ENCODE data around the gene SSR4. TPM values are rescaled to one million over a fixed set of nuclear protein-coding genes. Genes with fewer than 3 reads are reported as not detected.
A peak's percentile ranks its signal among the peaks of the same experiment; 100 is the strongest.

SSR4 gene
- total RNA-seq, 1 experiment from 2014 or later: 353 TPM

DNA sequence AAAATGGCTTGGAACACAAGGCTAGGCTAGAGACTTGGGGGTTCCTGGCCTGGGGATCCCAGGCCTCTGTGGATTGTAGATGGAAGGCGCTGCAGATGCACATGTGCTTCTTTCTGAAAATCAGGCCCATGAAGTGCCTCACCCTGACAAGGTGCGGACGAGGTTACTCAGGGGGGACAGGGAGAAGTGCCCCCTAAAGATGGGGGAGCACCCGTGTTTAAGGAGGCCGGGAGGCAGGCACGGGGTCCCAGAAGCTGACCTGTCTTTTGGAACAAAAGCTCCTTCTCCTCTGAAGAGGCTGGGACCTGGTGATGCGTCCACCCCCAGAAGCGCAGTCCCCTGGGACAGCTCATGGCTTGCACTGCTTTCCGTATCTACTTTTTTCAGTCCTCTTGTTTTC lies 33.4 kb downstream of the SSR4 start:
- no peak overlapping the region for H3K4me3 ChIP-seq (ENCODE audit: low read depth, low read length)
- H3K4me3 Mint-ChIP-seq (ENCODE audit: unreplicated experiment): no peak overlapping the region
- no peaks in the 10 kb centered on the region for H3K9me3 Mint-ChIP-seq (ENCODE audit: unreplicated experiment)
- no peak for DNase-seq
- ChIA-PET POLR2A (no interaction called here), CTCF (no interaction called here)
- intact Hi-C loops (cut with micrococcal nuclease; ENCODE audit: unreplicated experiment): no loop called here
- TF ChIP-seq, protein P1, sequence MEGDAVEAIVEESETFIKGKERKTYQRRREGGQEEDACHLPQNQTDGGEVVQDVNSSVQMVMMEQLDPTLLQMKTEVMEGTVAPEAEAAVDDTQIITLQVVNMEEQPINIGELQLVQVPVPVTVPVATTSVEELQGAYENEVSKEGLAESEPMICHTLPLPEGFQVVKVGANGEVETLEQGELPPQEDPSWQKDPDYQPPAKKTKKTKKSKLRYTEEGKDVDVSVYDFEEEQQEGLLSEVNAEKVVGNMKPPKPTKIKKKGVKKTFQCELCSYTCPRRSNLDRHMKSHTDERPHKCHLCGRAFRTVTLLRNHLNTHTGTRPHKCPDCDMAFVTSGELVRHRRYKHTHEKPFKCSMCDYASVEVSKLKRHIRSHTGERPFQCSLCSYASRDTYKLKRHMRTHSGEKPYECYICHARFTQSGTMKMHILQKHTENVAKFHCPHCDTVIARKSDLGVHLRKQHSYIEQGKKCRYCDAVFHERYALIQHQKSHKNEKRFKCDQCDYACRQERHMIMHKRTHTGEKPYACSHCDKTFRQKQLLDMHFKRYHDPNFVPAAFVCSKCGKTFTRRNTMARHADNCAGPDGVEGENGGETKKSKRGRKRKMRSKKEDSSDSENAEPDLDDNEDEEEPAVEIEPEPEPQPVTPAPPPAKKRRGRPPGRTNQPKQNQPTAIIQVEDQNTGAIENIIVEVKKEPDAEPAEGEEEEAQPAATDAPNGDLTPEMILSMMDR (IDR thresholded peaks at IDR 0.05; ENCODE audit: insufficient read depth in 1 of 2, low read depth in 1 of 2, low read length in 1 of 2, severe bottlenecking in 1 of 2, unreplicated experiment in 1 of 2): no peak
- no peaks in the 10 kb centered on the region; the same call in 1 of the 2 replicates for H3K27me3 ChIP-seq (replicated peaks; ENCODE audit: control insufficient read depth, insufficient read depth, low read length)
- BruUV-seq (replicated peaks): no TSS peak
- no peaks in the 10 kb centered on the region for H3K36me3 Mint-ChIP-seq (ENCODE audit: insufficient read depth, unreplicated experiment)
- H3K27ac Mint-ChIP-seq (ENCODE audit: unreplicated experiment): no peak overlapping the region
- no peaks in the 10 kb centered on the region for H3K9me3 ChIP-seq
- H3K4me1 ChIP-seq: no peaks in the 10 kb centered on the region
- H3K4me1 Mint-ChIP-seq (ENCODE audit: low read depth, unreplicated experiment): no peaks in the 10 kb centered on the region
- no peaks in the 10 kb centered on the region for H3K27me3 Mint-ChIP-seq (ENCODE audit: insufficient read depth, unreplicated experiment)
- no peaks in the 10 kb centered on the region for H3K36me3 ChIP-seq (ENCODE audit: control insufficient read depth, insufficient read depth, low read length)

DNA sequence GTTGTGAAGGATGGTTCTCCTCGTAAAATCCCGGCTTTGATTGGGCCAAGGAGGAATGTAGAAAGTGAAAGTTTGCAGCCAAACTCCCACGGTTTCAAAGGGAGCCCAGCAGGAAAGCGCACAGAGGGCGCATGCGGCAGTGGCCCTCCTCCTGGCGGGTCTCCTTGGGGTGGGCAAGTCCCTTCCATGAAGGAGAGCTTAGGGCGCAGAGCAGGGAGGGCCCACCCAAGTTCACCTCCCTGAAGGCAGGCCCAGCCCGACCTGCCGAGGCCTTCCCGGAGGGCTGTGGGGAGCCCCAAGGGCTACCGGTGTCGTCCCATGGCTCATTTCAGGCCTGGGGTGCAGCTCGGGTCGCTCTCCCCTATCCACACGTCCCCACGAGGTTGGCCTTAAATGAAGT lies 33.8 kb downstream of the SSR4 start:
- Mint-ChIP-seq H3K9me3 (ENCODE audit: unreplicated experiment) (no peaks in the 10 kb centered on the region), H3K27me3 (ENCODE audit: insufficient read depth, unreplicated experiment) (no peaks in the 10 kb centered on the region), H3K36me3 (ENCODE audit: insufficient read depth, unreplicated experiment) (no peaks in the 10 kb centered on the region), H3K4me1 (ENCODE audit: low read depth, unreplicated experiment) (no peaks in the 10 kb centered on the region), H3K4me3 (ENCODE audit: unreplicated experiment) (no peak overlapping the region), H3K27ac (ENCODE audit: unreplicated experiment) (no peak overlapping the region)
- BruUV-seq (replicated peaks): no TSS peak
- no peak for DNase-seq
- Histone ChIP-seq H3K9me3 (no peaks in the 10 kb centered on the region), H3K4me3 (ENCODE audit: low read depth, low read length) (no peak overlapping the region), H3K4me1 (no peaks in the 10 kb centered on the region), H3K27me3 (replicated peaks; ENCODE audit: control insufficient read depth, insufficient read depth, low read length) (no peaks in the 10 kb centered on the region; the same call in 1 of the 2 replicates), H3K36me3 (ENCODE audit: control insufficient read depth, insufficient read depth, low read length) (no peaks in the 10 kb centered on the region)
- ChIA-PET POLR2A (no interaction called here), CTCF (no interaction called here)
- TF ChIP-seq, protein P1 (IDR thresholded peaks at IDR 0.05; ENCODE audit: insufficient read depth in 1 of 2, low read depth in 1 of 2, low read length in 1 of 2, severe bottlenecking in 1 of 2, unreplicated experiment in 1 of 2): no peak
- intact Hi-C loops (cut with micrococcal nuclease; ENCODE audit: unreplicated experiment): no loop called here

DNA sequence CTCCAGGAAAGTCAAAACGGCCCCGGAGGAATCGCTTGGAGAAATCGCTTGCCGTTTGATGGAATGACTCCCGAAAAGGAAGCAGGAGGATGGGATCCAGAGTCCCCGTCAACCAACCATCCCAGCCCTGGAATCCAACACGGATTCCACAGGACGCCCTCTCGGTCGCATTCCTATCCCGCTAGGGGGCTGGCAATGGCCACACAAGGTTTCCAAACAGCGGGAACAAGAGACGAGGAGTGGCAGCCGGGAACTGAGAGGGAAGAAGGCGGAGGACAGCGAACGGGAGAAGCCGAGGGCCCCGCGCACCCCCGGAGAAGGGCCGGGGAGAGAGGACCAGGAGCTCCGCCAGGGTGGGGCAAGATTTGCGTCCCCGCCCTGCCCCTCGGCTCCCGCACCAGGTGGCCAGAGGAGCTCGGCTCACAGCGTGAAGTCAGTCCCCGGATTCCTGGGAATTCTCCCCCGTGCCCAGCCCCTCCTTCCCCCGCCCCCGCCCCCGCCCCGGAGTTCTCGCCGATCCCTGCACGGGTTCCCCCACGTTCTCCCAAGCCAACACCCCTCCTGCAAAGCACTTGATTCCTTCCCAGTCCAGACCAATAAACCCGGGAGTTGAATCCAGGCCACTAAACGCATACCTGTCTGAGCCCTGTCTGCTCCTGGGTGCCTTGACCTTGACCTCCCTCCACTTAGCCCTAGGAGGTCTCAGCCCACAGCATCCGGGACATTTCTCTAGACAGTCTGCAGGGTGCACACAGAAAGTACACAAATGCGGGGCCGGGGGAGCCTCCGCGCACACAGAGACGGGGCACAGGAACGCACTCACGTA lies 34.5 kb downstream of the SSR4 start:
- no peaks in the 10 kb centered on the region for H3K4me1 ChIP-seq
- no peaks in the 10 kb centered on the region for H3K9me3 ChIP-seq
- H3K9me3 Mint-ChIP-seq (ENCODE audit: unreplicated experiment): no peaks in the 10 kb centered on the region
- peak overlapping the region; percentile 46 for H3K4me3 Mint-ChIP-seq (ENCODE audit: unreplicated experiment)
- no peaks in the 10 kb centered on the region for H3K36me3 ChIP-seq (ENCODE audit: control insufficient read depth, insufficient read depth, low read length)
- no peak for DNase-seq
- no peaks in the 10 kb centered on the region for H3K27me3 Mint-ChIP-seq (ENCODE audit: insufficient read depth, unreplicated experiment)
- H3K27ac Mint-ChIP-seq (ENCODE audit: unreplicated experiment): no peak overlapping the region
- ChIA-PET CTCF (no interaction called here), POLR2A (no interaction called here)
- H3K36me3 Mint-ChIP-seq (ENCODE audit: insufficient read depth, unreplicated experiment): no peaks in the 10 kb centered on the region
- intact Hi-C loops (cut with micrococcal nuclease; ENCODE audit: unreplicated experiment): no loop called here
- no peaks in the 10 kb centered on the region; the same call in 1 of the 2 replicates for H3K27me3 ChIP-seq (replicated peaks; ENCODE audit: control insufficient read depth, insufficient read depth, low read length)
- no peaks in the 10 kb centered on the region for H3K4me1 Mint-ChIP-seq (ENCODE audit: low read depth, unreplicated experiment)
- no peak overlapping the region for H3K4me3 ChIP-seq (ENCODE audit: low read depth, low read length)
- no TSS peak for BruUV-seq (replicated peaks)
- TF ChIP-seq, protein P1 (IDR thresholded peaks at IDR 0.05; ENCODE audit: insufficient read depth in 1 of 2, low read depth in 1 of 2, low read length in 1 of 2, severe bottlenecking in 1 of 2, unreplicated experiment in 1 of 2): no peak
